ENCODE measurements around the gene RNF227.

GRCh38 chr17:7910711-7911110, 5.4 kb downstream of the RNF227 start:
- TF ChIP-seq GATA2 (IDR thresholded peaks at IDR 0.05; ENCODE audit: low read depth, low read length) (no peak), GATA3 (IDR thresholded peaks at IDR 0.05; ENCODE audit: low read depth, low read length) (no peak)
